ENCODE data around the gene THSD8. TPM values are rescaled to one million over a fixed set of nuclear protein-coding genes. Genes with fewer than 3 reads are reported as not detected.
A peak's percentile ranks its signal among the peaks of the same experiment; 100 is the strongest.

Gene THSD8
- total RNA-seq, 1 donor from 2014 or later, result 34.7 TPM

- Mint-ChIP-seq H3K9me3 (no peaks in the 10 kb centered on the region), H3K4me1 (peaks cover 51% of the 10 kb centered on the region), H3K27me3 (ENCODE audit: low read depth) (peaks cover 18% of the 10 kb centered on the region), H3K27ac (ENCODE audit: unreplicated experiment) (peak overlapping the region; percentile 90), H3K4me3 (peak overlapping the region; percentile 94), H3K36me3 (ENCODE audit: low read depth) (no peaks in the 10 kb centered on the region)
- DNase-seq (ENCODE audit: low read depth, low spot score), result peak; percentile 58
- TF ChIP-seq CTCF (conservative IDR thresholded peaks at IDR 0.05), result no peak
These were observed 9.6 kb upstream of the THSD8 start for GRCh38 chr19:12792051-12792852.

GRCh38 chr19:12792853-12793289, 9.0 kb upstream of the THSD8 start:
- peaks cover 51% of the 10 kb centered on the region for H3K4me1 Mint-ChIP-seq
- H3K36me3 Mint-ChIP-seq (ENCODE audit: low read depth), result no peaks in the 10 kb centered on the region
- no peaks in the 10 kb centered on the region for H3K9me3 Mint-ChIP-seq
- TF ChIP-seq CTCF (conservative IDR thresholded peaks at IDR 0.05), result no peak
- H3K4me3 Mint-ChIP-seq, result peak overlapping the region; percentile 94
- peaks cover 18% of the 10 kb centered on the region for H3K27me3 Mint-ChIP-seq (ENCODE audit: low read depth)
- no peak for DNase-seq (ENCODE audit: low read depth, low spot score)
- H3K27ac Mint-ChIP-seq (ENCODE audit: unreplicated experiment), result peak overlapping the region; percentile 27

- H3K36me3 Mint-ChIP-seq (ENCODE audit: low read depth), result no peaks in the 10 kb centered on the region
- no peaks in the 10 kb centered on the region for H3K9me3 Mint-ChIP-seq
- H3K27me3 Mint-ChIP-seq (ENCODE audit: low read depth), result peaks cover 18% of the 10 kb centered on the region
- peaks cover 44% of the 10 kb centered on the region for H3K4me1 Mint-ChIP-seq
- DNase-seq (ENCODE audit: low read depth, low spot score), result peak; percentile 81
- no peak for TF ChIP-seq CTCF (conservative IDR thresholded peaks at IDR 0.05)
- no peak overlapping the region for H3K27ac Mint-ChIP-seq (ENCODE audit: unreplicated experiment)
- H3K4me3 Mint-ChIP-seq, result peak overlapping the region; percentile 94
These were observed 8.3 kb upstream of the THSD8 start for GRCh38 chr19:12793290-12794195.

- peak overlapping the region; percentile 84 for H3K4me3 Mint-ChIP-seq
- peaks cover 36% of the 10 kb centered on the region for H3K4me1 Mint-ChIP-seq
- H3K27me3 Mint-ChIP-seq (ENCODE audit: low read depth), result peaks cover 18% of the 10 kb centered on the region
- no peak for DNase-seq (ENCODE audit: low read depth, low spot score)
- no peaks in the 10 kb centered on the region for H3K9me3 Mint-ChIP-seq
- TF ChIP-seq CTCF (conservative IDR thresholded peaks at IDR 0.05), result no peak
- no peak overlapping the region for H3K27ac Mint-ChIP-seq (ENCODE audit: unreplicated experiment)
- H3K36me3 Mint-ChIP-seq (ENCODE audit: low read depth), result no peaks in the 10 kb centered on the region
These were observed 7.5 kb upstream of the THSD8 start for GRCh38 chr19:12794196-12794941.

GRCh38 chr19:12794971-12795381, 6.9 kb upstream of the THSD8 start:
- Mint-ChIP-seq H3K9me3 (no peaks in the 10 kb centered on the region), H3K27ac (ENCODE audit: unreplicated experiment) (no peak overlapping the region), H3K4me3 (peak overlapping the region; percentile 84), H3K27me3 (ENCODE audit: low read depth) (peaks cover 18% of the 10 kb centered on the region), H3K4me1 (peaks cover 36% of the 10 kb centered on the region), H3K36me3 (ENCODE audit: low read depth) (no peaks in the 10 kb centered on the region)
- no peak for TF ChIP-seq CTCF (conservative IDR thresholded peaks at IDR 0.05)
- no peak for DNase-seq (ENCODE audit: low read depth, low spot score)

Data from neural crest cell (in vitro differentiated cells).